Transverse colon (tissue), 4 donors: Measurements from ENCODE around the gene ZNF316. TPM values are rescaled to one million over a fixed set of nuclear protein-coding genes. Genes with fewer than 3 reads are reported as not detected.
"Not testable (repeated sequence)": the region's sequence is repeated elsewhere in the genome, so short reads cannot be mapped to it uniquely, and the experiment has no call there.

Experiments used
- DNase-seq: peaks from one replicate; pipeline ENCODE4 v3.0.0-alpha.2; 2019
- H3K27ac ChIP-seq, 4 donors: fragments of 200-600 bp; sonication (generic); 2 replicates each; pipeline ENCODE4 v1.5.1; 2016 to 2018; ENCODE audit warnings: inconsistent platforms in 4 of 4
- H3K27me3 ChIP-seq: fragments of 200-600 bp; sonication (generic); 2 replicates; pipeline ENCODE4 v1.5.1; 2017; ENCODE audit warnings: inconsistent platforms
- H3K36me3 ChIP-seq, 4 donors: fragments of 200-600 bp; sonication (generic); 2 replicates each; pipeline ENCODE4 v1.5.1; 2017 to 2019; ENCODE audit warnings: inconsistent platforms in 4 of 4
- H3K4me1 ChIP-seq, 4 donors: fragments of 200-600 bp; sonication (generic); 2 replicates each; pipeline ENCODE4 v1.5.1; 2017 to 2020; ENCODE audit warnings: inconsistent platforms in 4 of 4
- H3K4me3 ChIP-seq, 4 donors: fragments of 200-600 bp; sonication (generic); 1 replicate in 1 of 4; 2 replicates in 3 of 4; pipeline versions ENCODE4 v1.5.1 to v1.6.1; 2017 to 2019; ENCODE audit warnings: inconsistent platforms in 4 of 4
- H3K9me3 ChIP-seq, 2 donors: fragments of 200-600 bp; sonication (generic); 2 replicates each; pipeline ENCODE4 v1.5.1; 2017 to 2019; ENCODE audit warnings: inconsistent platforms in 2 of 2
- CTCF ChIP-seq, 5 experiments: fragments of 200-600 bp in 3 of 5; fragments of 450-650 bp in 2 of 5; sonication (generic) in 3 of 5; IDR thresholded peaks; 1 replicate in 2 of 5; 2 replicates in 3 of 5; pipeline ENCODE4 v1.5.1; 2016 to 2017; ENCODE audit warnings: antibody characterized with exemption in 5 of 5, inconsistent platforms in 3 of 5, mild to moderate bottlenecking in 2 of 5, moderate library complexity in 1 of 5
- EP300 ChIP-seq: sonication (generic); formaldehyde crosslinking; IDR thresholded peaks from one replicate; pipeline ENCODE4 v1.6.1; 2017; ENCODE audit warnings: antibody characterized with exemption, low read depth
- POLR2A ChIP-seq: fragments of 450-650 bp; IDR thresholded peaks from one replicate; pipeline ENCODE4 v1.6.1; 2016; ENCODE audit warnings: antibody characterized with exemption, mild to moderate bottlenecking, moderate library complexity
- POLR2AphosphoS5 ChIP-seq, 3 donors: sonication (generic); formaldehyde crosslinking; IDR thresholded peaks; one replicate each; pipeline ENCODE4 v1.6.1; 2016; ENCODE audit warnings: antibody characterized with exemption in 3 of 3
- WGBS, 2 donors: methylation state at CpG; one replicate each; pipeline ENCODE4 v1.1.5; 2018; ENCODE audit warnings: low coverage in 1 of 2; 5-methylcytosine and 5-hydroxymethylcytosine counted together
- in situ Hi-C, 4 donors: fragments of 200-750 bp; cut with MboI; loops; one replicate each; pipeline versions ENCODE4 v1.15.0 to v1.15.1; 2017; ENCODE audit warnings: low sequenced_read_pairs in 3 of 4, low pct_ligation_motif_present in 1 of 4, low pct_unique_long_range_greater_than_20kb in 1 of 4
- intact Hi-C: fragments of 100-400 bp; cut with DNase I; formaldehyde crosslinking; loops from one replicate; pipeline ENCODE4 v1.15.1; 2023; ENCODE audit warnings: low total_unique reads
- total RNA-seq, 4 donors: library from RNA; depleted of rRNA; stranded (reverse); fragments of >200 nt; gene quantifications; one replicate each; pipeline ENCODE4 v1.1.0, GENCODE V29; 2016

The ZNF316 gene
- total RNA-seq, 4 donors from 2014 or later = 15.3 to 188 (median 50.9) TPM

GRCh38 chr7:6658618-6659345, 21.7 kb downstream of the ZNF316 start:
- WGBS, 2 donors = 37 to 39% methylated on average over 5 to 11 of the region's 11 CpGs
- in situ Hi-C loops (no loop called here), intact Hi-C loops (no loop called here)
- H3K27me3 ChIP-seq = peaks cover 14% of the 10 kb centered on the region
- TF ChIP-seq CTCF (IDR thresholded peaks at IDR 0.05) = no peak
- no peak for TF ChIP-seq EP300
- no peak for TF ChIP-seq POLR2A
- TF ChIP-seq POLR2AphosphoS5 (IDR thresholded peaks at IDR 0.05) = no peak
- no peak for DNase-seq
- peaks cover 0 to 1% (median 0%) of the 10 kb centered on the region in 4 donors for H3K4me1 ChIP-seq
- H3K36me3 ChIP-seq = peaks cover 0 to 10% (median 4%) of the 10 kb centered on the region in 4 donors
- no peak overlapping the region for H3K4me3 ChIP-seq
- no peaks in the 10 kb centered on the region for H3K9me3 ChIP-seq
- no peak overlapping the region for H3K27ac ChIP-seq

GRCh38 chr7:6670851-6671250, 33.7 kb downstream of the ZNF316 start:
- H3K36me3 ChIP-seq, H3K27me3 ChIP-seq, in situ Hi-C loops, DNase-seq, intact Hi-C loops, H3K4me1 ChIP-seq, H3K27ac ChIP-seq, H3K4me3 ChIP-seq: not testable (repeated sequence)
- no CpG with 5 or more reads among the region's 34 CpGs for WGBS, 2 donors
- peaks cover 54 to 57% of the 10 kb centered on the region in 2 donors for H3K9me3 ChIP-seq

- in situ Hi-C loops = no loop called here
- no peaks in the 10 kb centered on the region for H3K27me3 ChIP-seq
Measured at GRCh38 chr7:6675807-6676405, 38.8 kb downstream of the ZNF316 start.

GRCh38 chr7:6680146-6680545, 43.0 kb downstream of the ZNF316 start:
- no peaks in the 10 kb centered on the region for H3K36me3 ChIP-seq
- H3K9me3 ChIP-seq = peaks cover 86 to 97% of the 10 kb centered on the region in 2 donors
- no peak overlapping the region for H3K27ac ChIP-seq
- TF ChIP-seq EP300 = no peak
- TF ChIP-seq POLR2AphosphoS5 (IDR thresholded peaks at IDR 0.05) = no peak
- no peak for TF ChIP-seq POLR2A
- no peak for TF ChIP-seq CTCF (IDR thresholded peaks at IDR 0.05)
- WGBS, 2 donors = 97% methylated on average over 1 of the region's 1 CpG; no CpG with 5 or more reads in 1 of the 2 donors
- no peak for DNase-seq
- no peaks in the 10 kb centered on the region for H3K4me1 ChIP-seq
- in situ Hi-C loops (no loop called here), intact Hi-C loops (no loop called here)
- H3K4me3 ChIP-seq = no peak overlapping the region
- no peaks in the 10 kb centered on the region for H3K27me3 ChIP-seq

More at GRCh38 chr7:6675807-6676405, 38.8 kb downstream of the ZNF316 start:
- TF ChIP-seq POLR2AphosphoS5 (IDR thresholded peaks at IDR 0.05) = no peak
- no peak for TF ChIP-seq EP300
- TF ChIP-seq POLR2A = no peak
- TF ChIP-seq CTCF (IDR thresholded peaks at IDR 0.05) = no peak
- no peak overlapping the region for H3K27ac ChIP-seq
- intact Hi-C loops = no loop called here
- H3K4me1 ChIP-seq = no peaks in the 10 kb centered on the region
- WGBS, 2 donors = 86 to 87% methylated on average over 1 of the region's 1 CpG
- H3K9me3 ChIP-seq = peaks cover 74 to 90% of the 10 kb centered on the region in 2 donors
- DNase-seq = no peak
- no peaks in the 10 kb centered on the region for H3K36me3 ChIP-seq
- H3K4me3 ChIP-seq = no peak overlapping the region
